HG02938 (cell line): ENCODE data around the gene DYRK2.

Experiments used
- ATAC-seq: cut with Tn5 transposase; IDR thresholded peaks from one replicate; pipeline ENCODE4 v1.9.1; 2021; ENCODE audit warnings: mild to moderate bottlenecking, moderate library complexity; ENCODE audit not compliant: unreplicated experiment

The DYRK2 gene

DNA sequence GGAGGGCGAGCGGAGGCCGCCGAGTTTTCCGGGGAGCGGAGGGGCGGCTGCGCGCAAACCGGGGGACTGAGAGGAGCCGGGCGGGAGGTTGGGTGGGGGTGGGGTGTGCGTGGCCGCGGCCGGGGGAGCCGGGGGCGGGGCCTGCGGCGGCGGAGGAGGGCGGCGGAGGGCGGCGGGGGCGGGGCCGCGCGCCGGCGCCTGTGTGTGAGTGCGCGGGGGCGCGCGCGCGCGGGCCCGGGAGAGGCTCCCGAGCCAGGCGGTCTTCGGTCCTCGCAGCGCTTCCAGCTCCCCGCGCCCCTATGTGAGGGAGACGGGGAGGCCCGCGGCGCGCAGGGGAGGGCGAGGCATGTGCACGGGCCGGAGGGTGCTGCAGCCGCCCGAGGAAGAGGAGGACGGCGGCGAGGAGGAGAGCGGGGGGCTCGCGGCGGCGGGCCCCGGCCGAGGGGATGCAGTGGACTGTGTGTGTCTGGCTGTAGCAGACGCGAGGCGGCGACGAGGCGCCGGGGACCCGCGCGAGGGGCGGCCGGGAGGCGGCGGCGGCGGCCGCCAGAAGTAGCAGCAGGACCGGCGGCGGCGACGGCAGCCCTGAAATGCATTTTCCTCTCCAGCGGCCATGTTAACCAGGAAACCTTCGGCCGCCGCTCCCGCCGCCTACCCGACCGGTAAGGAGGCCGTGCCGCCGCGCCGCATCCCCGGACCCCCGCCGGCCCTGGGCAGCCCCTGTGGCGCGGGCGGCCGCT lies at the start of gene DYRK2:
Gene DYRK2 (plus strand): TSS at position 225 of the 740 bp plus-strand sequence. CDS start 389 bp downstream, at position 614.
- peak; percentile 31 for ATAC-seq

DNA sequence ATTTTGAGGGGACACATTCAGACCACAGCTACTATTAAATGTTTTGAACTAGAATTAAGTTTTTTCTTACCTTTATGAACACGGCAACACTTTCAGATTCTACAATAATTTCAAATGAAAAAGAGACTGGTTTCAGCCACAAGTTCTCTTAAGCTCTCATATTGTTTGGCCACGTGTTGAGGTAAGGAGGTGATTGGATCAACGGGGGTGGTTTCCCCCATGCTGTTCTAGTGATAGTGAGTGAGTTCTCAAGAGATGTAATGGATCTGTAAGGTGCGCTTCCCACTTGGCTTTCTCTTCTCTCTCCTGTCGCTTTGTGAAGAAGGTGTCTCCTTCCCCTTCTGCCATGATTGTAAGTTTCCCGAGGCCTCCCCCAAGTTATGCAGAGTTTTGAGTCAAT lies 48.9 kb upstream of the DYRK2 start:
- no peak for ATAC-seq

DNA sequence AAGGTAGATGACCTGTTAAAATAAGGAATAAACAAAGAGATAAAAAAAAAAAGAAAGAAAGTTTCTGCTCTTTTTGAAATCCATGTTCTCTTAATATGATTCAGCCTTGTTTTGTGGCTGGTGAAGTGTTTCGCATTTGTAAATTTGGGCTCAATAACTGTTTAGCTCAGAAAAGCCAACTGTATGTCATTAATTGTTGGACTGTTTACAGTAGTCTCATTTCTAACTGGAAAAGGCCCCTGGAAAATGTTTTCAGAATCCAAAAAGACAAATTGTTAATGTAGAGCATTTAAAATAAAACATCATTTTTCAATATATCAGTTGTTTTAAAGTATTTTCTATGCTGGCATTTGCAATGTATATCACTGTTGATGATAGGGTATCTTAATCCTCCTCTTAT lies 47.4 kb upstream of the DYRK2 start:
- ATAC-seq, result no peak

DNA sequence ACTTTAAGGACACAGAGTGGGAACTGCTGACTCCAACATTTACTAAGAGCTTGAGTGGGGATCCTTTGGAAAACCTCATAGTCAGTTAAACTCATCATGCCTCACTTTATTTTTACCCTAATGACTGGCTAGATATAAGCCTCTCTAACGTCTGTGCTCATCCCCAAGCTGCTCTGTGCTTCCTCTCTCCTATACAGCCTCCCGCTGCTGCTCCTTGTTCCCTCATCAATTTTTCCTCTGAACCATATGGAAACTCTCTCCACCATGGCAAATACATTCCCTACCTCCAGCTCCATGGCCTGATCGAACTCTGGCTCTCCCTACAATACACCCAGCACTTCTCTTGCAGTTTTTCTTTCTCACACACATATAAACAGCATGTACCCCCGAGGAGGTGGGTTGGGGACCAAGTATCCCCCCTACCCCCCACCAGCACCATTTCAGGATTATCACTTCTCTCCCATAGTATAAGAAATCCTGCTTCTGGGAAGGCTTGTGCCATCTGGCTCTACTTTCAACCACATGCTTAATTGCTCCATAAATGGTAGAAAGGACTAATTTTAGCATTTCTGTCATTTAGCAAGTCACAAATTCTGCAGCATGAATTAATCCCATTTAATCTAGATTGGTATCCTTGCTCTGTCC lies 39.2 kb upstream of the DYRK2 start:
- no peak for ATAC-seq

DNA sequence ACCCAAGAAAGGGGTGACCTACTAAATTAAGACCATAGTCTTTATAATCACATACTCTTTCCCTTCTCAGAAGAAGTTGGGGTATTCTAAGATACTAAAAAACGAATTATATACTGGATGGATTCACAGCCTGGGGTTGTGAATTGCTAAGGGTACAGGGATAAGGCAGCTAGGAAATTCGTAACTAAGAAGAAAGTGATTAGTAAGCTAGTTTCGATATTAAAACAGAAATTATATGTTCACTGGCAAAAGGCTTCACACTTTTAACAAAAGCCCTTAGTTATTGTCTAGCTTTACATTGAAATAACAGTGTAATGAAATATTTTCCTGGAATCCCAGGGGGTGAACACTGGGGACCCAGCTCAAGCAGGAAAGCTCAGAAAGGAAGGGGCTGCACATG lies 35.5 kb upstream of the DYRK2 start:
- ATAC-seq, result no peak

DNA sequence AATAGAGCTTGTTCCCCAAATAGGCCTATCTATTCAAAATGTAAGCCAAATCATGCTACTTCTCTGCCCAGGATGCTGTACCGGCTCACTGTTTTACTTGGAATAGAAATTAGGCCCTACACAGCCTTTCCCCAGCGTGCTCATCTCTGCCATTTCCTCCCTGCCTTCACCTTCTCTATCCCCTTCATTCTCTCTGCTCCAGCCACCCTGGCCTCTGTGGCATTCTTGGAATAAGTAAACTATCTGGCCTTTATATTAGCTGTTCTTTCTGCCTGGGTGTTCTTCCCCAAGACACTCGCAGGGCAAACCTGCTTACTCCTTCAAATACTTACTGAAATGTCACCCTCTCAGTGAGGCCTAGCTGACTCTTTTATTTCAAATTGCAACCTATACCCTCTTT lies 30.9 kb upstream of the DYRK2 start:
- no peak for ATAC-seq

DNA sequence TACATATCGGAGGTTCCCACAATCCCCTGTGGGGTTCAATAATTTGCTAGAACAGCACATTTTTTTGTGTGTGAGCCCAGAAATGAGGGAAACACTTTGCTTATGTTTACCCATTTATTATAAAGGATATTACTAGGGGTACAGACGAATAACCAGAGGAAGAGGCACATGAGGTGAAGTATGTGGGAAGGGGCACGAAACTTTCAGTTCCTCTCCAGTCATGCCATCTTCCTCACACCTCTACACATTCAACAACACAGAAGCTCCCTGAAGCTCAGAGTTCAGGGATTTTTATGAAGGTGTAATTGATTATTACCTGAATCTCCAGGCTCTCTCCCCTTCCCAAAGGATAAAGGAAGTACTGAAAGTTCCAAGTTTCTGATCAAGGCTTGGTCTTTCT lies 30.2 kb upstream of the DYRK2 start:
- ATAC-seq, result no peak

DNA sequence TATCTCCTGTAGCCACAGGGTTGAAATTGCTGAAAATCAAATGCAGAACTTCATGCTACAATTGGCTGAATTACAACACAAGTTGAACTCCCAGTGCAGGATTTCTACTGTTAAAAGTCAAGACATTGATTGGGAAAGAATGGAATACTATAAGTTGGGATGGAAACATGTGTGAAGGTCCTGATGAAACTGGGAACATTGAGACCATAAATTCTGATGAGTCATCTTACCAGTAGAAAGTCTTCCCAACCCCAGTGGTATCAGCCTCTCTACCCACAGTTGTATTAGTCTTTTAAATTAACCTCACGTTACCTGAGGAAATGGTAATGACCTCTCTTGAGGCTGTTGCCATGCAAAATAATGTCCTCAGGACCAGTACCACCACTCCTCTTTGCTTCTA lies 27.4 kb upstream of the DYRK2 start:
- ATAC-seq, result no peak

DNA sequence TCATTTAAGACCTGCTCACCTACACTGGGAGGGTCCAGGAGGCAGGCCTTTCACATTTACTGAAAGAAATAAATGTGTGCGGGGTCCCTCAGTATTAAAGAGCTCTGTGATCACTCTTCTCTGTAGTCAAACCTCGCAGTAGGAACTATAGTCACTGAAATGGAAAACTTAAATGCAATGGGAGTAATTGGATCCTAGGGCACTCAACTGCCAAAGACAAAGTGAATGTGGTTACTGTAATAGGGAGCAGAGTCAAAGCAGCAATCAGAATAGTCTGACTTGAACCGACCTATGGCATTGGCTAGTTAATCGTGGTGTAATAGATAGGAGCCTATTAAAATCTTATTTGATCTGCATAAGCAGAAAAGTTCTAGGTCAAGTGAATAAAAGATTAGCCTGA lies 26.6 kb upstream of the DYRK2 start:
- ATAC-seq, result no peak

DNA sequence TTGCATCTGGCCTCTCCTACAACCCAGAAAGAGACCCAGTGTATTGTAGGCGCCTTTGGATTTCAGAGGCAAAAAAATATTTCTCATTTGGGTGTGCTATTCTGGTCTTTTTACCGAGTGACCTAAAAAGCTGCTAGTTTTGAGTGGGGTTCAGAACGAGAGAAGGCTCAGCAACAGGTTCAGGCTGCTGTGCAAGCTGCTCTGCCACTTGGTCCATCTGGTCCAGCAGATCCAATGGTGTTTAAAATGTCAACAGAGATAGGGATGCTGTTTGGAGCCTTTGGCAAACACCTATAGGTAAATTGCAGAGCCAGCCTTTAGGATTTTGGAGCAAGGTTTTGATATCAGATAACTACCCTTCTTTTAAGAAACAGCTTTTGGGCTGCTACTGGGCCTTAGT lies 25.3 kb upstream of the DYRK2 start:
- ATAC-seq, result no peak

DNA sequence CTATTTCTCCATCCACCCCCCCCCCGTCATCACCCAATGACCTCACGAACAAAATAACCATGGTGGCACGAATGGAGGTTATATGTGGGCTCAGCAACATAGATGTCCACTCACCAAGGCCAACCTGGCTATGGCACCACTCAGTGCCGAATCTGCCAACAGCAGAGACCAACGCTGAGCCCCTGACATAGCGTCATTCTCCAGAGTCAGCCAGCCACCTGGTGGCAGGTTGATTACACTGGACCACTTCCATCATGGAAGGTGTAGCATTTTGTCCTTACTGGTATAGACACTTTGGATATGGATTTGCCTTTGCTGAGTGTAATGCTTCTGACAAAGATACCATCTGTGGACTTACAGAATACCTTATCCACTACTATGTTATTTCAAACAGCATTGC lies 24.2 kb upstream of the DYRK2 start:
- ATAC-seq, result no peak

DNA sequence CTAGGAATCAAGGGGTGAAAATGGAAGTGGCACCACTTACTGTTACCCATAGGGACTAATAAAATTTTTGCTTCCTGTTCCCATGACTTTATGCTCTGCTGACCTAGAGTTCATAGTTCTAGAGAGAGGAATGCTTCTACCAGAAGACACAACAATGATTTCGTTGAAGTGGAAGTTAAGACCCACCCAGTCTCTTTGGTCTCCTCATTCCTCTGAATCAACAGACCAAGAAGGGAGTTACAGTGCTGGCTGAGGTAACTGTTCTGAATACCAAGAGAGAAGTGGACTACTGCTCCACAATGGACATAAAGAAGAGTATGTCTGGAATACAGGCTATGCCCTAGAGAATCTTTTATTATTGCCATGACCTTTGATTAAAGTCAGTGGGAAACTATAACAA lies 23.5 kb upstream of the DYRK2 start:
- ATAC-seq, result no peak

DNA sequence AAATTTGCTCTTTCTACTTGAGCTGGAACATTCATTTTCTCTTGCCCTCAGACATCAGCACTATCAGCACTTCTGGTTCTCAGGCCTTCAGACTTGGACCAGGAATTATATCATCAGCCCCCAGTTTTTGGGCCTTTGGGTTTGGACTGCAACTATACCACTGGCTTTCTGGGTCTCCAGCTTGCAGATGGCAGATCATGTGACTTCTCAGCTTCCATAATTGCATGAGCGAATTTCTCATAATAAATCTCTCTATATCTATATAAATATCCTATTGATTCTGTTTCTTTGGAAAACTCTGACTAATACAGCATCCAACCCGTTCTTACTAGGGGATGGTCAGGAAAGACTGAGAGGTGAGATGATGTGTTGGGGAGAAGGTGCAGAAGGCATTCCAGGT lies 22.4 kb upstream of the DYRK2 start:
- ATAC-seq, result no peak

DNA sequence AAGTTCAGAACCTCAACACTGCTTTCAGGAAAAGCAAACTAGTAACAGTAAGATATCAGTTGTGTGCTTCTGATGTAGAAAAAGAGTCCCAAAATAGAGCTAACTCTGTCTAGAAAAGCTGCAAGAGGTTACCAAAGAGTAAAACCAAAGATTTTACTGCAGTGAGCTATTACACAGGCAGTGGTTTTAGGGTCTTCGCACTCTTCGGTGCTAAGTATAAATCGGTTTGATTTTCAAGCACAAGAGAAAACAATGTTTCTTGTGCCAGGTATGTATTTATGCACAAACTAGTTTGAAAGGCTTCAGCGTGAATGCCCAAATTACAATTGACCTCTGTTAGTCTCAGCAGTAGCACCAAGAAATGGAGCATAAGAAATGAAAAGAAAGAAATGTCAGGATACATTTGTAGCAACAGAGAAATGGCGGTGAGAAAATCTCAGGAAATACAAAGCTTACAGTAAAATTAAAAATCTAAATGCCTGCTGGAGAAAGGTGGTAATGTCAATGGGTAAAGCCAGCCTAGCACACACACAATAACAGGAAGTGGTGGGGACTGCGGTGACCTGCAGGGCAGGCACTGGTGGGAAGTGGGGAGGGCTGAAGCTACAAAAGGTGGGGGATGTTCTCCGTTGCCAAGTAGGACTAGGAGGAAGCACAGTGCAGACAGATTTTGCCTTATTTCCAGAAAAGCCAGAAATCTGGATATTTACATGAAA lies 18.0 kb upstream of the DYRK2 start:
- ATAC-seq, result peak; percentile 98

DNA sequence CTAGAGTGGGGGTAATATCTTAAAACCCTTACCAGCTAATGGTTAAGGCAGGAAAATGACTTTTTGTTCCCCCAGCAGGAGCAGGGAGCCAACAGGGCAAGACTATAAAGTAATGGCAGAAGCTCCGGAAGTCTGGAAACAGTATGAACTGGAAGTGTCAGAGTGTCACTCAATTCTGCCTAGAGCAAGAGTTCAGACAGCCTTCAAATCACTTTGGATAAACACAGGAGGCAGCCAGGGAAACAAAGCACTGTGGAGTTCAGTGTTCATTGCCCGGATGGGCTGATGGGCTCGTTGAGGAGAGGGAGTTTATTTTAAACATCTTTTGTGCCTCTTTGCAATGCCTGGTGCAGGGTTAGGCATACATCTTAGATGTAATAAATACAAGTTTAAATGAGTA lies 16.5 kb upstream of the DYRK2 start:
- no peak for ATAC-seq

DNA sequence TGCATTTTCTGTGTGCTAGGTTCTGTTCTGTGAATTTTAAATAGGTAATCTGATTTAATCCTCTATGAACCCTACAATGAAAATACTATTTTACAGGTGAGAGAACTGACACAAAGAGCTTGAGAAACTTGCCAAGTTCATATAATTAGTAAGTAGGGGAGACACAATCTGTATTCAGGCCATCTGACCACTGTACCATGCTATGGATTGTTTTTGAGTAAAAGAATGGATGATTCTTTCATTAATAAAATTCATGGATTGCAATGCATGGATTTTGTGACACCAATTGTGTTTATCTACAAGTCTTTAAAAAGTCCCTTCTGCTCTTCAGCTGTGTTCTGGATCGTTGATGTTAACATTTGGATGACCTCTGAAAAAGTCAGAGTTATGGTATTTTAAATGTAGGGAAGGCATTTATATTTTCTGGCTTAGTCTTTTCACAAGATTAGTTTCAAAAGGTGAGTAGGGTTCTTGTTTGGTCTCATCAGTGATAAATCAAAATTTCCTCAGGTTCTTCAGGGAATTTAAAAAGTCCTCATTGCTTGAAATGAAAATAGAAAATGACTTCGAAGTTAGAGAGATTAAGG lies 15.4 kb upstream of the DYRK2 start:
- ATAC-seq, result no peak

DNA sequence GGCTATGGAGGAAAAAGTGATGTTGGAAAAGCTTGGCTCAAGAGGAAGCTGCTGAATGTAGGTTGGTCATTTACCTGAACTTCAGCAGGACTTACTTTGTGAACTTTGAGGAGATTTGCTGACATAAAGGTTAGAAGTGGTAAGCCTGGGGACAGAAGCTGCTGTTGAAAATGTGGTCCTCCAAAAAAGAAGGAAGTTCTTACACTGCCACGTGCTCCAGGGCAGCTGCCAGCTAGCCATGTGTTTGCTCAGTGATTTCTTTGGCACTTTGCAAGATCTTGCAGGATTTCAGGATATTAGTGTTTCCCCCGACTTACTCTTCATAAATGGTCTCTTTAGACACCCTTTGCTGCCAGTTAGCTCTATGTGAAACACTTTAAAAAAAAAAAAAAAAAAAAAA lies 14.8 kb upstream of the DYRK2 start:
- ATAC-seq, result no peak

DNA sequence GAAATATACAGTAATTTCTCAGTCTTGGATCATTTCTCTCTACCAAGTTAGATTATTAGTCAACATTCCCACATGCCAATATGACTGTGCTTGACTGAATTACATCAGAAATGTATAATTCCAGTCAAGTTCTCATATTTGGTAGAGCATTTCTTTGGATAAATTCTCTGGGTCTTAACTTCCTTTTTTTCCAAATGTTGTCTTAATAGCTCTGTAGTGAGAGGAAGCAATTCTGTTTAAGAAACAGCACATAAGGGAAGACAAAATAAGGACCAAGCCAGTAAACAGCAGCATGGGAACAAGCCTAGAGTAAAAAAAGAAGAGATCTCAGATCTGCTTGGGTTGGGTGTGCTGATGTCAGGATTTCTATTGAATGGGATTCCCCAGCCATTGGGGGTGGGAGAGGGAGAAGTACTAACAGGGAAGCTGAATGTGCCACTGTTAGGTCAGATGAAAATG lies 14.2 kb upstream of the DYRK2 start:
- no peak for ATAC-seq

DNA sequence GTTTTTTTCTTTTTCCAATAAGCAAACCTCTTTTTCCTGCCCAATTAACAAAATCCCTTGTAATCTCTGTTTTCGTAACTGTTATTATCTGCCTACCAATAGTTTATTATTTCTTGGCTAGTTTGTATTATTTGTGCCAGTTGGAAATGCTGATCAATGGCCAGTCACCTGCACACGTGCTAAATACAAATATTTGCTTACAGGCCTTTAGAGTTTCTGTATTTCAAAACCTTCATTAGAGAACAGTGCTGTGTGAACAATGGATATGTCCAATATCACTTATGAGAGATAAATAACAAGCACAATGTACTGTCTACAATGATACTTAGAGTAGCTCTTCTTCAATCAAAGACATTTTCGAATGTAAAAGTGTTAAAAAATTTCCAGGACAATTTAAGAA lies 10.8 kb upstream of the DYRK2 start:
- ATAC-seq, result no peak

DNA sequence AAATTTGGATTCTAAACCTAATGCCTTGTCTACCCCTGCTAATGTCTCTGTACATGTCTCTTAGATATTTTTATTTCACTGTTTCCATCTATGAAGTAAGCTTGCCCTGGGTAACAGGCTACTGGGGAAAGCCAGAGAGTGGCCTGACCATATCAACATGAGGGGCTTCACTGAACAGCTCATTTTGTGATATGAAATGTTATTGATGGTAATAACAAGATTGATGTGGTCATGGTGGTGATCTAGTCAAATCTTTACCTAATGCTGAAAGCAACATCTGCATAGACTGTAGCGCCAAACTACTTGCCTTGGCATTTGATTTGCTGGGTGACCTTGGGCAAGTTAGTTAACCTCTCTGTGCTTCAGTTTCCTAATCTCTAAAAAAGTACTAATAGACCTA lies 9.9 kb upstream of the DYRK2 start:
- ATAC-seq, result no peak

DNA sequence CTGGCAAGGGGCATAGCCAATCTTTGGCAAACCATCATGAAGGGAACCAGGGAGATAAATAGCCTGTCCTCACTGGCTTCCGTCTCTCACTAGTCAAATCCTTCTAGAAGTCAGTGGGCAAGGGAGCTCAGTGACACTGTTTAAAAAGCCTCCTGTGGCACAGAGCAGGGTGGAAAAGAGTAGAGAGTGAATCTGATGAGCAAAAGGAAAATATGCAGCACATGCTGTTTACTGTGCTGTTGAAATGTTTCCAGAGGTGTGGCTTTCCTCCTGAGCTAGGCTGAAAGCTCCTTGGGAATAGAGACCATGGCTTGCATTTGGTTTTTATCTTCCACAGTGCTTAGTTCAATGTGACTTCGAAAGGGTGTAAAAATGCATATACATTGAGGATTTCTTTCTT lies 7.7 kb upstream of the DYRK2 start:
- ATAC-seq, result no peak

DNA sequence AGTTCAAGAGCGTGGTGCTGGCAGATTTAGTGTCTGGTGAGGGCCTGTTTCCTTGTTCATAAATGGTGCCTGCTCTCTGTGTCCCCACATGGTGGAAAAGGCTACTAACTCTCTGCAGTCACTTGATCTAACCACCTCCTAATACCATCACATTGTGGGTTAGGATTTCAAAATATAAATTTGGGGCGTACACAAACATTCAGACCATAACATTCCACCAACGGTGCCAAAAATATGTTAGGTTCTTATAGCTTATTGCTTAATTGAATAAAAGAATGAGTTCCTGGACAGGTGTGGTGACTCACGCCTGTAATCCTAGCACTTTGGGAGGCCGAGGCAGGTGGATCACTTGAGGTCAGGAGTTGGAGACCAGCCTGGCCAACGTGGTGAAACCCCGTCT lies 3.4 kb upstream of the DYRK2 start:
- no peak for ATAC-seq
